CD14-positive monocyte (primary cell): ENCODE measurements around the gene FKBP15. TPM values are rescaled to one million over a fixed set of nuclear protein-coding genes. Genes with fewer than 3 reads are reported as not detected.

Experiments
- DNase-seq, 3 donors: peaks; one replicate each; pipeline ENCODE4 v3.0.0-alpha.2; 2011 to 2022
- H2AFZ ChIP-seq: 2 replicates; pipeline ENCODE4 v1.6.0; 2012; ENCODE audit warnings: mild to moderate bottlenecking, low read depth, low read length, inconsistent platforms; ENCODE audit not compliant: insufficient read depth, poor library complexity, severe bottlenecking
- H3K27ac ChIP-seq, 2 donors: 1 replicate in 1 of 2; 2 replicates in 1 of 2; pipeline ENCODE4 v1.5.1; 2012 to 2013; ENCODE audit warnings: low read length in 2 of 2, control low read depth in 1 of 2, inconsistent platforms in 1 of 2, low read depth in 1 of 2, mild to moderate bottlenecking in 1 of 2
- H3K27me3 ChIP-seq, 2 donors: one replicate each; pipeline versions ENCODE4 v1.6.0 to v1.6.1; 2011 to 2013; ENCODE audit warnings: low read length in 2 of 2; ENCODE audit not compliant: control insufficient read depth in 2 of 2, insufficient read depth in 2 of 2
- H3K36me3 ChIP-seq, 2 donors: replicated peaks in 1 of 2; 1 replicate in 1 of 2; 2 replicates in 1 of 2; pipeline versions ENCODE4 v1.5.1 to v1.6.1; 2012 to 2013; ENCODE audit warnings: low read length in 2 of 2, control low read depth in 1 of 2, inconsistent platforms in 1 of 2, mild to moderate bottlenecking in 1 of 2; ENCODE audit not compliant: insufficient read depth in 2 of 2, control insufficient read depth in 1 of 2
- H3K4me1 ChIP-seq, 2 donors: 1 replicate in 1 of 2; 2 replicates in 1 of 2; pipeline versions ENCODE4 v1.5.1 to v1.6.1; 2012 to 2013; ENCODE audit warnings: low read length in 2 of 2, control low read depth in 1 of 2, inconsistent platforms in 1 of 2, mild to moderate bottlenecking in 1 of 2, moderate library complexity in 1 of 2; ENCODE audit not compliant: insufficient read depth in 2 of 2, control insufficient read depth in 1 of 2
- H3K4me2 ChIP-seq: replicated peaks from 2 replicates; pipeline ENCODE3; 2012; ENCODE audit warnings: low read length, moderate library complexity, mild to moderate bottlenecking; ENCODE audit not compliant: poor library complexity, severe bottlenecking; ENCODE audit errors: extremely low read depth
- H3K4me3 ChIP-seq, 3 experiments: fragments of 200-600 bp in 1 of 3; sonication (generic) in 1 of 3; replicated peaks in 1 of 3; 1 replicate in 2 of 3; 2 replicates in 1 of 3; pipeline ENCODE4 v1.5.1; 2011 to 2013; ENCODE audit warnings: low read length in 3 of 3, mild to moderate bottlenecking in 3 of 3, control low read depth in 2 of 3, low read depth in 2 of 3, inconsistent platforms in 1 of 3, moderate library complexity in 1 of 3
- H3K79me2 ChIP-seq: 2 replicates; pipeline ENCODE4 v1.6.0; 2012; ENCODE audit warnings: mild to moderate bottlenecking, control low read depth, inconsistent platforms, low read length, moderate library complexity; ENCODE audit not compliant: insufficient read depth
- H3K9ac ChIP-seq: 2 replicates; pipeline ENCODE4 v1.6.0; 2017; ENCODE audit warnings: low read length, mild to moderate bottlenecking; ENCODE audit not compliant: insufficient read depth, poor library complexity, severe bottlenecking
- H3K9me3 ChIP-seq, 2 donors: replicated peaks in 1 of 2; 1 replicate in 1 of 2; 2 replicates in 1 of 2; pipeline versions ENCODE4 v1.5.1 to v1.6.1; 2012 to 2013; ENCODE audit warnings: low read length in 2 of 2, control low read depth in 1 of 2; ENCODE audit not compliant: control insufficient read depth in 1 of 2, insufficient read depth in 1 of 2
- H4K20me1 ChIP-seq: 2 replicates; pipeline ENCODE4 v1.6.0; 2012; ENCODE audit warnings: mild to moderate bottlenecking, low read length, control low read depth, moderate library complexity; ENCODE audit not compliant: insufficient read depth
- H3K27ac Mint-ChIP-seq, 7 donors: one replicate each; pipeline ENCODE4 v1.8.0; 2020; ENCODE audit warnings: mild to moderate bottlenecking in 7 of 7, mixed read lengths in 7 of 7, moderate library complexity in 6 of 7, inconsistent platforms in 2 of 7
- H3K27me3 Mint-ChIP-seq, 3 donors: one replicate each; pipeline ENCODE4 v1.8.0; 2021 to 2022; ENCODE audit warnings: low read depth in 3 of 3, mild to moderate bottlenecking in 3 of 3, mixed read lengths in 3 of 3, moderate library complexity in 3 of 3, inconsistent platforms in 1 of 3
- H3K36me3 Mint-ChIP-seq, 2 donors: one replicate each; pipeline ENCODE4 v1.8.0; 2020; ENCODE audit warnings: mixed read lengths in 2 of 2, inconsistent platforms in 1 of 2, mild to moderate bottlenecking in 1 of 2
- H3K4me1 Mint-ChIP-seq: one replicate; pipeline ENCODE4 v1.8.0; 2020; ENCODE audit warnings: mild to moderate bottlenecking, mixed read lengths
- H3K4me3 Mint-ChIP-seq, 2 donors: one replicate each; pipeline ENCODE4 v1.8.0; 2020; ENCODE audit warnings: mild to moderate bottlenecking in 2 of 2, mixed read lengths in 2 of 2, moderate library complexity in 1 of 2
- H3K9me3 Mint-ChIP-seq, 7 donors: one replicate each; pipeline ENCODE4 v1.8.0; 2020 to 2022; ENCODE audit warnings: mixed read lengths in 7 of 7, mild to moderate bottlenecking in 6 of 7, moderate library complexity in 6 of 7, inconsistent platforms in 2 of 7
- CTCF ChIP-seq: fragments of 200-600 bp; IDR thresholded peaks from one replicate; pipeline ENCODE4 v1.8.0; 2022; ENCODE audit warnings: antibody characterized with exemption, mild to moderate bottlenecking
- WGBS: methylation state at CpG from one replicate; pipeline ENCODE4 v1.1.5; 2013; ENCODE audit warnings: missing lambda C conversion rate; ENCODE audit not compliant: insufficient coverage; 5-methylcytosine and 5-hydroxymethylcytosine counted together
- intact Hi-C, 2 donors: fragments of 100-400 bp; cut with micrococcal nuclease; formaldehyde crosslinking; loops; one replicate each; pipeline versions ENCODE4 v1.15.0 to v1.15.1; 2023
- polyA plus RNA-seq, 3 donors: library from polyadenylated mRNA; depleted of rRNA in 1 of 3; unstranded in 2 of 3; stranded (reverse) in 1 of 3; fragments of 300-500 nt in 2 of 3; fragments of >200 nt in 1 of 3; fragmentation: Illumina TruSeq in 2 of 3; gene quantifications; 1 replicate in 2 of 3; 2 replicates in 1 of 3; pipeline ENCODE4 v1.2.3, GENCODE V29; 2012 to 2021

The FKBP15 gene
- polyA plus RNA-seq, 3 donors = 32.3 to 120 (median 55.7) TPM

GRCh38 chr9:113247640-113248039 lies 26.6 kb upstream of the FKBP15 start:
- H3K27ac ChIP-seq = no peak overlapping the region
- no peak overlapping the region for H3K4me3 Mint-ChIP-seq
- H3K27ac Mint-ChIP-seq = no peak overlapping the region

GRCh38 chr9:113246928-113247327 lies 25.9 kb upstream of the FKBP15 start:
- Mint-ChIP-seq H3K27me3 (peaks cover 0 to 2% (median 0%) of the 10 kb centered on the region in 3 donors), H3K36me3 (peaks cover 11 to 22% of the 10 kb centered on the region in 2 donors), H3K27ac (peak overlapping the region in 2 of 7 donors; percentile 8 to 37), H3K4me3 (no peak overlapping the region), H3K4me1 (peaks cover 8% of the 10 kb centered on the region), H3K9me3 (peaks cover 0 to 8% (median 0%) of the 10 kb centered on the region in 7 donors)
- Histone ChIP-seq H3K9ac (no peak overlapping the region), H3K79me2 (peaks cover 8% of the 10 kb centered on the region), H3K4me3 (no peak overlapping the region), H4K20me1 (peaks cover 25% of the 10 kb centered on the region), H2AFZ (no peak overlapping the region), H3K27me3 (no peaks in the 10 kb centered on the region), H3K4me2 (no peak overlapping the region), H3K27ac (peak overlapping the region in 1 of 2 donors; percentile 9), H3K4me1 (peaks cover 0 to 8% of the 10 kb centered on the region in 2 donors), H3K36me3 (peaks cover 0 to 2% of the 10 kb centered on the region in 2 donors), H3K9me3 (peaks cover 0 to 6% of the 10 kb centered on the region in 2 donors)
- DNase-seq = no peak
- intact Hi-C loops = no loop called here
- no peak for TF ChIP-seq CTCF
- WGBS = 94% methylated on average over 2 of the region's 6 CpGs

More at GRCh38 chr9:113247640-113248039, 26.6 kb upstream of the FKBP15 start:
- peaks cover 0 to 8% (median 0%) of the 10 kb centered on the region in 7 donors for H3K9me3 Mint-ChIP-seq
- intact Hi-C loops = no loop called here
- Histone ChIP-seq H3K4me3 (no peak overlapping the region), H2AFZ (no peak overlapping the region), H3K36me3 (peaks cover 0 to 2% of the 10 kb centered on the region in 2 donors), H3K9ac (no peak overlapping the region), H3K27me3 (no peaks in the 10 kb centered on the region), H3K79me2 (peaks cover 8% of the 10 kb centered on the region), H3K9me3 (peaks cover 0 to 6% of the 10 kb centered on the region in 2 donors), H3K4me1 (peaks cover 0 to 8% of the 10 kb centered on the region in 2 donors), H3K4me2 (no peak overlapping the region), H4K20me1 (peaks cover 25% of the 10 kb centered on the region)
- H3K27me3 Mint-ChIP-seq = no peaks in the 10 kb centered on the region
- no peak for DNase-seq
- peaks cover 8% of the 10 kb centered on the region for H3K4me1 Mint-ChIP-seq
- TF ChIP-seq CTCF = no peak
- peaks cover 7 to 22% of the 10 kb centered on the region in 2 donors for H3K36me3 Mint-ChIP-seq
